Fibroblast of skin of left biceps (primary cell): Measurements from ENCODE around the gene BMPR1A.

Experiments
- DNase-seq, 2 experiments: peaks; one replicate each; pipeline ENCODE4 v3.0.0-alpha.2; 2013; ENCODE audit warnings: low read depth in 2 of 2

The BMPR1A gene

DNA sequence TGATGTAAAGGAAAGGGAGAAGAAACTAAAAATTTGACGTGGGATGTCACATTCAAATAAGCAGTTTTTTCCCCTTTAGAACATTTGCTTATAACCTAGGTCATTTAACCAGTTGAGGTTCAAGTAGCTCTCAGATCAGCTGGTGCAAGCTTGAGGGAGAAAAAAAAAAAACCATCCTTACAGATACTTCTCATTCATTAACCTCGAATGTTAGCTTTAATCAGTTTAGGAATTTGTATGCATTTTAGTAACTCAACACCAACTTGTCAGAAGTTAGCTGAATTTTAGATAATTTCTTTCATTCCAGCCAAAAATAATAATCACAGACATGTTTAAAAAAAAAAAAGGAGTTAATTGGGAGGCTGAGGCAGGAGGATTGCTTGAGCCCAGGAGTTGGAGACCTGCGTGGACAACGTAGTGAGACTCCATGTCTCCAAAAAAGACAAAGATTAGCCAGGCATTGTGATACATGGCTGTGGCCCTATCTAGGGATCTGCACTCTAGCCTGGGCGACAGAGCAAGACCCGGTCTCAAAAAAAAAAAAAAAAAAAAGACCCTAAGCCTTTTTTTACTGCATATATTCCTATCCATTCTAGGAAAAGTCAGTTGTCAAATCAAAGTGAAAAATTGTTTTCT is 46.2 kb downstream of the BMPR1A start:
- no peak for DNase-seq

GRCh38 chr10:86803156-86803555 is 46.7 kb downstream of the BMPR1A start:
- no peak for DNase-seq

- DNase-seq: no peak
Measured at GRCh38 chr10:86804805-86805204, 48.4 kb downstream of the BMPR1A start.

- DNase-seq: no peak
Measured at GRCh38 chr10:86813101-86813500, 56.7 kb downstream of the BMPR1A start.

GRCh38 chr10:86813982-86814381 is 57.6 kb downstream of the BMPR1A start:
- no peak for DNase-seq

DNA sequence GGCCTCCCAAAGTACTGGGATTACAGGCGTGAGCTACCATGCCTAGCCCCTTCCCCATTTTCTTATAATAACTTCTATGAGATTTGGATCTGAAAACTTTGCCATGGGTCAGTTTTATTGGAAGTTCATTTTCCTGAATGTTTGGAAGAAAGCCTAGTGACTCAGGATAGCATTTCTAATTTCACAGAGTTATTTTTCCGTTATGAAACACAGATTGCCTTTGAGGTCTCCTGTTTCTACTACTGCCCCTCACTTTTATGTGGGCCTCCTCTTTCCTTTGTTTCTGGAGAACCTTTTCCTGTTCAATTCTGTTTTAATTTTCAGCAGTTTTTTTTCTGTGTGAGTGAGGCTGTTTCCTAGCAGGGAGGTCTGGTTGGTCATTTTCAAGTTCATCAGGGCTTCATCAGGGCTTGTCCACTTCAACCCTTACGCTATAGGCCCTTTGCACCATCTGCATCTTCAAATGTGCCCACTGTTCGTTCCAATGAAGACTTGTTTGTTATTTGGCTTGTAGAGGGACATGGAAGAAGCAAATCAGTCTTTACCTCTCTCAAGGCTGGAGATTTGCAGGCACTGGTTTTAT is 58.7 kb downstream of the BMPR1A start:
- DNase-seq: no peak

- DNase-seq: no peak
Measured at GRCh38 chr10:86815640-86816039, 59.2 kb downstream of the BMPR1A start.

DNA sequence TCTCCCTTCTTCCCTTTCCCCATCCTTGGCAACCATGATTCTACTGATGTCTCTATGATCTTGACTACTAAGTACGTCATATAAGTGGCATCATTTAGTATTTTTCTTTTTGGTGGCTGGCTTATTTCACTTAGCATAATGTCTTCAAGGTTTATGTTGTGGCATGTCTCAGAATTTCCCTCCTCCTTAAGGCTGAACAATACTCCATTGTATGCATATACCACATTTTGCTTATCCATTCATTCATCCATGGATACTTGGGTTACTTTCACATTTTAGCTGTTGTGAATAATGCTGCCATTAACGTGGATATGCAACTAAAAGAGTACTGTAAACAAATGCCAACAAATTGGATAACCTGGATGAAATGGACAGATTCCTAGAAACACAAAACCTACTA is 60.8 kb downstream of the BMPR1A start:
- DNase-seq: no peak

DNA sequence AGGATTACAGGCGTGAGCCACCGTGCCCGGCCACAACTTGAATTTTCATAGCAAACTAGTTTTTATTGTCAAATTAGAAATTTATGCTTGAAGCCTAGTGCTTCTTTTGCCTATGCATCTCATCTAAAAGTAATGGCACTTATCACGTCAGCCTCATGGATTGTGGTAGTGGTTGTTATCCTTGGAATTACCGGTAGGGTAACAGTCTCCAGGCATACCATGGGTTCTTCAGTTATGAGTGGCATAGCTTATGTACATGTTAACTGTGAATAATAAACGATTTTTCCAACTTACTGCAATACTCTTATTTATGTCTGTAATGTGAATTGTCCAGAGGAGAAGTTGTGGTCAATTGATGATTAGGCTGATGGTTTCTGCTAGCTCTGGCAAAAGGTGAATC is 63.1 kb downstream of the BMPR1A start:
- DNase-seq: no peak

GRCh38 chr10:86820509-86820908 is 64.1 kb downstream of the BMPR1A start:
- no peak for DNase-seq

GRCh38 chr10:86821388-86821999 is 65.1 kb downstream of the BMPR1A start:
- no peak for DNase-seq

- DNase-seq: no peak
Measured at GRCh38 chr10:86823565-86823964, 67.1 kb downstream of the BMPR1A start.

DNA sequence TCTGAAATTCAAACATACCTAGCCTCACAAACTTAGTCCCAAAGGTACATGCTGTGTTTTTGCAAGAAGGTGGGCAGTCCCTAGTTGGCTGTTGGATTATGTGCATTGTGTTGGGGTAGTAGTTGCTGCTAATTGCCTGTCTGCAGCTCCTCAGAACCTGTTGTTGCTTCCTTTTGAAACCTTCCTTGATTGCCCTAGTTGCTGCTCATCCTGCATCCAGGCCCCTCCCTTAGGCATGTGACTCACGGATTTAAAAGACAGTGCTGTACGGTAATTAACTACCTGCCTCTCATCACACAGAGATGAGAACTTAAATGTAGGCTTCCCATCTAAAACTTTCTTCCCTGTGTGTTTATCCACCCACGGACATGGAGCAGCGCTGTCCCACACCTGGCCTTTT is 67.7 kb downstream of the BMPR1A start:
- DNase-seq: no peak

- no peak for DNase-seq
Measured at GRCh38 chr10:86825366-86825765, 68.9 kb downstream of the BMPR1A start.

GRCh38 chr10:86827639-86828038 is 71.2 kb downstream of the BMPR1A start:
- DNase-seq: no peak

- DNase-seq: no peak
Measured at GRCh38 chr10:86828145-86828544, 71.7 kb downstream of the BMPR1A start.

- no peak for DNase-seq
Measured at GRCh38 chr10:86829472-86829871, 73.1 kb downstream of the BMPR1A start.

DNA sequence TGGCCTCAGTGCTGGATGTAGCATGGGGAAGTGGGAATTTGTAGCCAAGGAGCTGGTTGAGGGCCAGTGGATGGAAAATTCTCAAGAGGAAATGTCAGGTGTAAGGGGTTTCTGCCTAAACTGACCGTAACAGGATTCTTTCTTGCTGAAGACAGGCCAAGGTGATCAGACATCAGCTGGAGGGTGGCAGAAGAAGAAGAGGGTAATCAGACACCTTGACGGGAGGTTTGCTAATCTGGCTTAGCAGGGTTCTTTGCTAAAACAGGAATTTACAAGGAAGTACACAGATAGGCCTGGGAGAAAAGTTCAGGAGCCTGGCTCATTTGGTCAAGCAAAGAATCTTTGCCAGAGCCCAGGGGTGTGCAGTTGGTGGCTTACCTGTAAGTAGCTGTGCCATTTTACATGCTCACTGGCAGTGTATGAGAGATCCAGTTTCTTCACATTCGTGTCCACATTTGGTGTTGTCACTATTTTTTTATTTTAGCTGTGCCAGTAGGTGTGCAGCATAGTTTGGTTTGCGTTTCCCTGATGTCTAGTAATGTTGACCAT is 73.7 kb downstream of the BMPR1A start:
- no peak for DNase-seq

DNA sequence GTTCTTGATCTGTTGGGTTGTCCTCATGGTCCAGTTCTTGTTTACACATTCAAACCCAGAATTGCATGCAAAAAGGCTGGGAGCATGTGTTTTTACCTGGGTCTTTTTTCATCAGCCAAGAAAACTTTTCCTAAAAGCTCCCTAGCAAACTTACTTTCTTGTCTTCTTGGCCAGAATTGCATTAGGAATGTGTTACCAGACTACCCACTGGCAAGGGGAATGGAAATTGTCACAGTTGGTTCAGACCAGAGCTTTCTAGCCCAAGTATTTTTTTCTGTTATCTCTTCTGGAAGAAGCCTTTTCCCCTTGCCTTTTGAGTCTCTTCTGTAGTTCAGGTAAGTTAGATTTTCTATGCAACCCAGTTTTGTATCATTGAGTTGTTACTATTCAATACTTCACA is 77.5 kb downstream of the BMPR1A start:
- no peak for DNase-seq

- no peak for DNase-seq
Measured at GRCh38 chr10:86836044-86836443, 79.6 kb downstream of the BMPR1A start.

- DNase-seq: no peak
Measured at GRCh38 chr10:86837663-86838062, 81.2 kb downstream of the BMPR1A start.

GRCh38 chr10:86840498-86840897 is 84.1 kb downstream of the BMPR1A start:
- no peak for DNase-seq

DNA sequence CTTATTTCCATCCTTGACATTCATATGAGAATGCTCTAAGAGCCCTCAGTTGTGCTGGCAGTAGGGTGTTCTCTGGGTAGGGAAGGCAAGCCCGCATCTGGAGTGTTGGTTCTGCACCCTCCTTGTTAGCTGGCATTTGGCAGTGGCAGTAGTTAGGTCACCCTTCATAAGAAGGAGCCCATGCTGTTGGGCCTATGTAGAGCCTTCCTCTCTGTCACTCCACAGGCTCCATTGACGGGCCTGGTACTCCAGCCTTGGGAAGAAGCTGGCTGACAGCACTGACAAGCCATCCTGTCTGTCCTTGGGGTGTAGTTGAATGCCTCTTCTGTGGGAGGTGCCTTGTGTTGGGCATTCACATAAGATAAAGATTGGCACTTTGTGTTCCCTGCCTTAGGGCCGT is 89.7 kb downstream of the BMPR1A start:
- DNase-seq: no peak
